GM13977 (cell line): ENCODE measurements around the gene BTG2.

Experiments used
- DNase-seq: peaks from one replicate; pipeline ENCODE4 v3.0.0; 2012; ENCODE audit warnings: low spot score
- in situ Hi-C: fragments of 300-500 bp; cut with MboI; formaldehyde crosslinking; loops from one replicate; pipeline ENCODE4 v1.12.0; 2022; ENCODE audit warnings: low sequenced_read_pairs, low pct_unique_long_range_greater_than_20kb, mixed read lengths, inconsistent platforms; ENCODE audit not compliant: unreplicated experiment
- TF ChIP-seq, protein P1 (sequence below): IDR thresholded peaks from 2 replicates; pipeline ENCODE4 v1.5.1; 2012; ENCODE audit warnings: mild to moderate bottlenecking, control low read depth; ENCODE audit not compliant: insufficient read depth; ENCODE audit errors: extremely low read depth, missing control alignments

BTG2 gene

DNA sequence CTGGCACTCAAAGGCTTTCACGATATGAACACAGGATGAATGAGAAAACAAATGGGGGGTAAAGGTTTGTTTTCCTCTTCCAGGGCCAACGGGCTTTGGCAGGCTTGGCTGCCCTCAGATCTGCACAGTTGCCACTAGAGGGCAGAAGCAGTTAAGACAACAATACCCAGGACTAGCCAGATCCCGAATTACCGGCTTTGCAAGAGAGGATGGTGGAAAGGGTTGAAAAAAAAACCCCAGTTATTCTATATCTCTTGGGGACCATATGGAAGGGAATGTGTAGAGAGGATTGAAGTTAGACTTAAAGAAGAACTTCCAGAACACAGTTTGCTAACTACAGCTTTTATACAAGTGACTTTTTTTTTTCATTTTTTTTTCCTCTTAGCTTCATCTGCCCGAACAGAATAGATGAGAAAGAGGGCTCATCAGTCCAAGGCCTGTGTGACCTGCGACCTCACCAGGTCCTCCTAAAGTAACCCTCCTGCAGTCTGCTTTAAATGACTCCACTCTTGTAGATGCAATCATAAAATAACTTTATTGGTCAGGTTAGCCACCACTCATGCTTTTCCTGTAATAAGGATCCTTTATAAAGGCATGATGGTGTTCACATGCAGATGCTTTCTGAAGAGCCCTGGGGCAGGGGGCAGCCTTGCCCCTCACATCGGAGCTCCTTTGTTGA is 34.9 kb downstream of the BTG2 start:
- TF ChIP-seq, protein P1, sequence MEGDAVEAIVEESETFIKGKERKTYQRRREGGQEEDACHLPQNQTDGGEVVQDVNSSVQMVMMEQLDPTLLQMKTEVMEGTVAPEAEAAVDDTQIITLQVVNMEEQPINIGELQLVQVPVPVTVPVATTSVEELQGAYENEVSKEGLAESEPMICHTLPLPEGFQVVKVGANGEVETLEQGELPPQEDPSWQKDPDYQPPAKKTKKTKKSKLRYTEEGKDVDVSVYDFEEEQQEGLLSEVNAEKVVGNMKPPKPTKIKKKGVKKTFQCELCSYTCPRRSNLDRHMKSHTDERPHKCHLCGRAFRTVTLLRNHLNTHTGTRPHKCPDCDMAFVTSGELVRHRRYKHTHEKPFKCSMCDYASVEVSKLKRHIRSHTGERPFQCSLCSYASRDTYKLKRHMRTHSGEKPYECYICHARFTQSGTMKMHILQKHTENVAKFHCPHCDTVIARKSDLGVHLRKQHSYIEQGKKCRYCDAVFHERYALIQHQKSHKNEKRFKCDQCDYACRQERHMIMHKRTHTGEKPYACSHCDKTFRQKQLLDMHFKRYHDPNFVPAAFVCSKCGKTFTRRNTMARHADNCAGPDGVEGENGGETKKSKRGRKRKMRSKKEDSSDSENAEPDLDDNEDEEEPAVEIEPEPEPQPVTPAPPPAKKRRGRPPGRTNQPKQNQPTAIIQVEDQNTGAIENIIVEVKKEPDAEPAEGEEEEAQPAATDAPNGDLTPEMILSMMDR, result peak; percentile 93
- in situ Hi-C loops, result loop anchor here (10.0 kb wide), 1 partner anchor 145 kb away; no protein-coding TSS in a partner anchor
- peak; percentile 89 for DNase-seq

DNA sequence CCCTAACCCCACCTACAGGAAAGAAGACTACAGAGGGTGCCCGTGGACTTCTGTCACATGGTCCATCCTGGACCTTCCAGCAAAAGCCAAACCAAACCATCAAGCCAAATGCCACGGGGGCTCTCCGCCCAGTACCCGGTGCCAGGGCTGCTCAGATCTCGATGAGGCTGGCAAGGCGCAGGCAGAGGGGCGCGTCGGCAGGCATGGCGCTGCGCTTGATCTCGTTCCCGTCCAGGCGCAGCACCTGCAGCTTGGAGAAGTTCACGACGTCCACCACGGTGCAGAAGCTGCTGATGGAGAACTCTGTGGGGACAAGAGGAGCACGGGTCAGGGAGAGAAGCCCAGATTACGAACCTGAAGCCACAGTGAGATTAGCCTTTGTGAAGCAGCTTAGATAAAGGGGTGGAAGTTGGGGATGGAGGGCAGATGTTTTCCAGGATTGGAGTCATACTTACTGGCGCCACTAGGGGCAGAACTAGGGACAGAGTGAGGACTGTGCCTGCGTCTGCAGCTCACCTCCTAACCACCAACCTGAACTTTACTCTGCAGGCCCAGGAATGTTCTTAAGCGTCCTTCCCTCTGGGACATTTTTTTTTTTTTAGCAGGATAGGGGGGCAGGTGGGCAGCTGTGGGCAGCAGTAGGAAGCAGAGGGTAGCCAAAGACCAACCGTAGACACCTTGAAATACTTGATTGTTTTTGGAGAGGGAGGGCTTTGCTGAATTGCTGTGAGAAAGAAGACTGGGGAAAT is 37.0 kb downstream of the BTG2 start:
- TF ChIP-seq, protein P1, result peak; percentile 73
- peak; percentile 69 for DNase-seq
- in situ Hi-C loops, result loop anchor here (10.0 kb wide), 1 partner anchor 142 kb away; no protein-coding TSS in a partner anchor

DNA sequence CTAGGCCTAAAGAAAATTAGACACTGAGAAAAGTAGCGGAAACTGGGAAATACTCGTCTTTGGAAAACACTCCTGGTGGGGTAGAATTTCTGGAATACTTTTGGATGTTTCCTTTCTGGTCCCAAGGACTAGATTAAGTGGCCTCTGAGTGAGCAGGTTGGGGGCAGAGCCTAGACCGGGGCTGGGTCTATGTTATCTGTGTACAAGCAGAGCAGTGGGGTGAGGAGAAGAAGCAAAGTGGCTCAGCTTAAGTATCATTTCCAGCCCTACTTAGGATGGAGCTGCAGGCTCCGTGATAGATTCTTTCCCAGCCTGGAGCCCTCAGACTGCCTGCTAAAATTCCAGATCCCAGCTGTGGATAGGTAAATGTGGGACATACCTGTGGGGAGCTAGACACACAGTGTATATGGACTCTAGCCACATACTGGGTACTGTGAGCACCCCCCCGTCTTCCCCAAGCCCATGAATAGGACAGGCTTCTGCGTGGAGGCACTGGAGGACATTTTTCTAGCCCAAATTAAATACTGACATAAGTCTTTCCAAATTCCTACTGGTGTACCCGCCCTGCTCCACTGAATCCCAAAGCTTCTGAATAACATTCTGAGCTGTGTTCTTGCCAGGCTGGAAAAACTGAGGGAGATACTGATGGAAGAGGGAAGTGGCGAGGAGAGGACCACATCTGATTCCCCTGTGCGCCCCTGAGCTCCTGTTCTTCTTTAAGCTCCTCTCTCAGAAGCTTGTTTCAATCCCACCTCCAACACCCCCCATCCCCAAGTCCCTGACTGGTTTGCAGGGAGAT is 38.8 kb downstream of the BTG2 start:
- TF ChIP-seq, protein P1, result no peak
- no peak for DNase-seq
- in situ Hi-C loops, result loop anchor here (10.0 kb wide), 1 partner anchor 141 kb away; no protein-coding TSS in a partner anchor

DNA sequence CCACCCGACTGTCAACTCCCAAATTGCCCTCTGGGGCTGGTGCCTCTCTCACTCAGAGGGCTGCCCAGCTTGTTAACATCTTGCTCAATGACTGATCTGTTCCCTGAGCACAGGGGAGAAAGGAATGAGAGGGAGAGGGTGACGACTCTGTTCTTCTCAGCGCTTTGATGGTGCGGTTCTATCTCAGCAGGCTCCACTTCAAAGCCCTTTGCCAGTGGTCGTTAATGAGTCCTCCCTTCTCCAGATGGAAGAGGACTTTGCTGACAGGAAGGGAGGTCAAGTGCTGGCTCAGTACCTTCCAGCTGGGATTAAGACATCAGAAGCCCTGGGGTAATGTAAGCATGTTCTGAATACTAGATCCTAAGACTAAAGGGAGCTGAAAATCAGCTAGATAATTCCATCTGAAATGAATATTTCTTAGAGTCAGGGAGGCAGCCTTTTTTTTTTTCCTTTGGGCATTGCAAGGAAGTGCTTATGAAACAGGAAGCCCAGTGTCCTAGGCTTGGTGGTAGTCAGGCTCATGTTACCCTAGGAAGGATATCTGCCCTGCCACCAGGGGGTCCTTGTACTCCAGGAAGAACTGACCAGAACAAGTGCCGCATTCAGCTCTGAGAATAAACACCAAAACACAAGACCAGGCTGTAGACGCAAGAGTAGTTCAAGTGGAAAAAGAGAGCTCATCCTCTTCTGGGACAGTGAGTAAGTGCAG is 40.9 kb downstream of the BTG2 start:
- TF ChIP-seq, protein P1, result no peak
- in situ Hi-C loops, result loop anchor here (10.0 kb wide), 1 partner anchor 139 kb away; no protein-coding TSS in a partner anchor
- DNase-seq, result no peak

DNA sequence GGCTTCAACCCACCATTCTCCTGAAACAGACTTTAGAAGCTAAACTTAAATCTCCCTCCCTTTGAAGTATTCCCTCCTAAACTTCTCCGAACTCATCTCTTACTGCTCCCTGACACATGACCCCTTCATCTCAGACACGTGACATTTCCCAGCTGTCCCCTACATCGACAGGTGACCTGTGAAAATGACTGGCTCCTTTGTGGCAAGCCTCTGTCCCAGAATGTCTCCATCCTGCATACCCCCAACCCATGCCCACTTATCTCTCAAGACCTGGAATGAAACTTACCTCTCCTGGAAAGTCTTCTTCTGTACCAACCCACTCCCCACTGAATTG is 41.4 kb downstream of the BTG2 start:
- in situ Hi-C loops, result loop anchor here (10.0 kb wide), 1 partner anchor 138 kb away; no protein-coding TSS in a partner anchor
- TF ChIP-seq, protein P1, result no peak
- no peak for DNase-seq

DNA sequence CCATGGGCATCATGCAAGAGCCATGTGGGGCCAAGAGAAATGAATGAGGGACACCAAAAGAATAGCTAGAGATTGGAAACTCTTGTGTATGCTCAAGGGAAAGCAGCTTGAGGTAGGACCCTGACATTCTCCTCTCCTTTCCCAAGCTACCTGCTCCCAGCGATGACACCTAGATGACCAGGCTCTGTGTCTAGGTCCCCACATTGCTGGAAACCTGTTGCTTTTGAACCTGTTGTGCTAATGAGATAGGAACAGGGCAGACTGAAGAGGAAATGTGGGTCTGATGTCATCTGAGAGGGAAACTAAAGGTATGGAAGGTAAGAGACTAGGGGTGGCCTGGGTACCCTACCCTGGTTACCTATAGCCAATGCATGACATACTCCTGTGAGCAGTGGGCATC is 43.8 kb downstream of the BTG2 start:
- in situ Hi-C loops, result loop anchor here (10.0 kb wide), 1 partner anchor 136 kb away; no protein-coding TSS in a partner anchor
- no peak for DNase-seq
- TF ChIP-seq, protein P1, result no peak
